Loucy (cell line): ENCODE measurements around the gene POLA1.

Source experiments
- H2AFZ ChIP-seq: fragments of 200-600 bp; sonication (generic); 2 replicates; pipeline ENCODE4 v1.6.0; 2016; ENCODE audit warnings: antibody characterized with exemption, mild to moderate bottlenecking, low read length, moderate library complexity
- H3F3A ChIP-seq: fragments of 200-600 bp; 2 replicates; pipeline ENCODE4 v1.6.0; 2016; ENCODE audit warnings: antibody characterized with exemption, low read depth, mild to moderate bottlenecking
- H3K27me3 ChIP-seq: fragments of 200-600 bp; sonication (generic); 2 replicates; pipeline ENCODE4 v1.6.1; 2014; ENCODE audit warnings: low read length, mild to moderate bottlenecking; ENCODE audit not compliant: insufficient read depth, poor library complexity, severe bottlenecking
- H3K36me3 ChIP-seq: fragments of 200-600 bp; sonication (generic); 2 replicates; pipeline ENCODE4 v1.6.1; 2016; ENCODE audit warnings: low read length; ENCODE audit not compliant: insufficient read depth
- H3K4me1 ChIP-seq: fragments of 200-600 bp; sonication (generic); 2 replicates; pipeline ENCODE4 v1.5.1; 2014; ENCODE audit warnings: low read length, mild to moderate bottlenecking; ENCODE audit not compliant: insufficient read depth, poor library complexity, severe bottlenecking
- H3K4me2 ChIP-seq: fragments of 200-600 bp; sonication (generic); 2 replicates; pipeline ENCODE4 v1.6.0; 2014; ENCODE audit warnings: antibody characterized with exemption, low read length, low read depth, mild to moderate bottlenecking; ENCODE audit not compliant: poor library complexity, severe bottlenecking
- H3K4me3 ChIP-seq: fragments of 200-600 bp; sonication (generic); 2 replicates; pipeline ENCODE4 v1.5.1; 2014; ENCODE audit warnings: low read length, mild to moderate bottlenecking, mixed read lengths; ENCODE audit not compliant: poor library complexity, severe bottlenecking
- H3K79me2 ChIP-seq: fragments of 200-600 bp; sonication (generic); 2 replicates; pipeline ENCODE4 v1.6.1; 2014; ENCODE audit warnings: low read length; ENCODE audit not compliant: insufficient read depth
- H3K9ac ChIP-seq: fragments of 200-600 bp; sonication (generic); 2 replicates; pipeline ENCODE4 v1.6.0; 2014; ENCODE audit warnings: mild to moderate bottlenecking, low read depth, low read length, moderate library complexity; ENCODE audit not compliant: poor library complexity, severe bottlenecking
- H3K9me2 ChIP-seq: fragments of 200-600 bp; sonication (generic); replicated peaks from 2 replicates; pipeline ENCODE4 v1.6.1; 2016; ENCODE audit warnings: low read depth, low read length, mixed read lengths
- H3K9me3 ChIP-seq: fragments of 200-600 bp; sonication (generic); 2 replicates; pipeline ENCODE4 v1.6.1; 2014; ENCODE audit warnings: mild to moderate bottlenecking, antibody characterized with exemption, low read length, low read depth; ENCODE audit not compliant: insufficient read depth
- H4K20me1 ChIP-seq: fragments of 200-600 bp; sonication (generic); 2 replicates; pipeline ENCODE4 v1.6.0; 2014; ENCODE audit warnings: antibody characterized with exemption, low read length, mild to moderate bottlenecking; ENCODE audit not compliant: insufficient read depth, poor library complexity, severe bottlenecking
- CTCF ChIP-seq: fragments of 200-600 bp; sonication (generic); conservative IDR thresholded peaks from 2 replicates; pipeline ENCODE4 v1.5.1; 2014; ENCODE audit warnings: mild to moderate bottlenecking, antibody characterized with exemption, low read length
- EZH2phosphoT487 ChIP-seq: fragments of 200-600 bp; IDR thresholded peaks from 2 replicates; pipeline ENCODE4 v1.6.1; 2018; ENCODE audit warnings: antibody characterized with exemption, mild to moderate bottlenecking, moderate library complexity, borderline replicate concordance

The POLA1 gene

DNA sequence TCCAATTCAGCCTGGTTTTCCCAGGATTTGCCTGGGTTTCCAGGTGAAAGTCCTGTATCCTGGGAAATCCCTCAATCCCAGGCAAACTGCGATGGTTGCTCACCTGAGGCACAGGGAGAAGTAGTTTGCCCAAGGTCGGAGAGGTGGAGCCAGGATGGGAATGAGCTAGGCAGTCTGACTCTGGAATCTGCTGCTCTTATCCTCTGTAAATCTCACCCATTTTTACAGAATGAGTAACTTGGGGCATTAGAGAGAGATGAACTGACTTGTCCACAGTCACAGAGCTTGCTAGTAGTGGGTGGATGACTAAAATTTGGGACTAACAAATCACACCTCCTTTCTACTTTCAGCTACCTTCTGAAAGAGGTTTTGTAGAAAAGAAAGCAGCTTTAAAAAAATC, 331.9 kb downstream of the POLA1 start:
- Histone ChIP-seq H3K9me2 (no peaks in the 10 kb centered on the region), H3K9ac (no peak overlapping the region), H3F3A (no peaks in the 10 kb centered on the region), H3K4me3 (no peak overlapping the region), H3K4me2 (no peak overlapping the region), H3K79me2 (no peaks in the 10 kb centered on the region), H2AFZ (no peak overlapping the region), H4K20me1 (no peaks in the 10 kb centered on the region), H3K4me1 (no peaks in the 10 kb centered on the region), H3K27me3 (no peaks in the 10 kb centered on the region), H3K9me3 (no peaks in the 10 kb centered on the region), H3K36me3 (no peaks in the 10 kb centered on the region)
- TF ChIP-seq CTCF (no peak), EZH2phosphoT487 (no peak)

GRCh38 chrX:25026576-25026975, 332.9 kb downstream of the POLA1 start:
- Histone ChIP-seq H2AFZ (no peak overlapping the region), H3K36me3 (no peaks in the 10 kb centered on the region), H3K9me2 (no peaks in the 10 kb centered on the region), H3K9ac (no peak overlapping the region), H3K4me2 (no peak overlapping the region), H3K4me1 (no peaks in the 10 kb centered on the region), H4K20me1 (no peaks in the 10 kb centered on the region), H3K27me3 (no peaks in the 10 kb centered on the region), H3F3A (no peaks in the 10 kb centered on the region), H3K9me3 (no peaks in the 10 kb centered on the region), H3K79me2 (no peaks in the 10 kb centered on the region), H3K4me3 (no peak overlapping the region)
- TF ChIP-seq EZH2phosphoT487 (no peak), CTCF (no peak)

GRCh38 chrX:25028726-25029125, 335.0 kb downstream of the POLA1 start:
- Histone ChIP-seq H3F3A (no peaks in the 10 kb centered on the region), H3K79me2 (no peaks in the 10 kb centered on the region), H3K9me2 (no peaks in the 10 kb centered on the region), H3K9me3 (no peaks in the 10 kb centered on the region), H3K4me1 (no peaks in the 10 kb centered on the region), H3K4me2 (no peak overlapping the region), H3K36me3 (no peaks in the 10 kb centered on the region), H3K27me3 (no peaks in the 10 kb centered on the region), H3K4me3 (no peak overlapping the region), H4K20me1 (no peaks in the 10 kb centered on the region), H3K9ac (no peak overlapping the region), H2AFZ (no peak overlapping the region)
- no peak for TF ChIP-seq EZH2phosphoT487
- TF ChIP-seq CTCF: no peak
